ENCODE measurements around the gene KRTAP20-1.

- TF ChIP-seq, protein P1, sequence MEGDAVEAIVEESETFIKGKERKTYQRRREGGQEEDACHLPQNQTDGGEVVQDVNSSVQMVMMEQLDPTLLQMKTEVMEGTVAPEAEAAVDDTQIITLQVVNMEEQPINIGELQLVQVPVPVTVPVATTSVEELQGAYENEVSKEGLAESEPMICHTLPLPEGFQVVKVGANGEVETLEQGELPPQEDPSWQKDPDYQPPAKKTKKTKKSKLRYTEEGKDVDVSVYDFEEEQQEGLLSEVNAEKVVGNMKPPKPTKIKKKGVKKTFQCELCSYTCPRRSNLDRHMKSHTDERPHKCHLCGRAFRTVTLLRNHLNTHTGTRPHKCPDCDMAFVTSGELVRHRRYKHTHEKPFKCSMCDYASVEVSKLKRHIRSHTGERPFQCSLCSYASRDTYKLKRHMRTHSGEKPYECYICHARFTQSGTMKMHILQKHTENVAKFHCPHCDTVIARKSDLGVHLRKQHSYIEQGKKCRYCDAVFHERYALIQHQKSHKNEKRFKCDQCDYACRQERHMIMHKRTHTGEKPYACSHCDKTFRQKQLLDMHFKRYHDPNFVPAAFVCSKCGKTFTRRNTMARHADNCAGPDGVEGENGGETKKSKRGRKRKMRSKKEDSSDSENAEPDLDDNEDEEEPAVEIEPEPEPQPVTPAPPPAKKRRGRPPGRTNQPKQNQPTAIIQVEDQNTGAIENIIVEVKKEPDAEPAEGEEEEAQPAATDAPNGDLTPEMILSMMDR (IDR thresholded peaks at IDR 0.05) = no peak
- TF ChIP-seq POLR2A (IDR thresholded peaks at IDR 0.05) (no peak), POLR2AphosphoS5 (IDR thresholded peaks at IDR 0.05) (no peak)
Observed at GRCh38 chr21:30612132-30612531, 4.1 kb upstream of the KRTAP20-1 start.
